Measurements from ENCODE around the gene MPPED1. TPM values are rescaled to one million over a fixed set of nuclear protein-coding genes. Genes with fewer than 3 reads are reported as not detected.

MPPED1 gene
- total RNA-seq, 3 donors from 2014 or later, result 0.17 TPM; not detected in 2

GRCh38 chr22:43401661-43402060 lies 10.2 kb upstream of the MPPED1 start:
- intact Hi-C loops (cut with DNase I, micrococcal nuclease), result no loop called here
- Histone ChIP-seq H3K4me1 (ENCODE audit: low read depth) (no peaks in the 10 kb centered on the region), H3K9me3 (no peaks in the 10 kb centered on the region), H3K36me3 (ENCODE audit: low read depth) (no peaks in the 10 kb centered on the region), H3K4me3 (no peak overlapping the region)
- ATAC-seq, result no peak
- DNase-seq, result peak in 1 of 3 donors; percentile 7
- TF ChIP-seq CTCF (IDR thresholded peaks at IDR 0.05), result no peak

GRCh38 chr22:43402128-43402527 lies 9.7 kb upstream of the MPPED1 start:
- no peak for TF ChIP-seq CTCF (IDR thresholded peaks at IDR 0.05)
- no peak for DNase-seq
- intact Hi-C loops (cut with DNase I, micrococcal nuclease), result no loop called here
- H3K4me1 ChIP-seq (ENCODE audit: low read depth), result no peaks in the 10 kb centered on the region
- H3K9me3 ChIP-seq, result no peaks in the 10 kb centered on the region
- no peak overlapping the region for H3K4me3 ChIP-seq
- H3K36me3 ChIP-seq (ENCODE audit: low read depth), result no peaks in the 10 kb centered on the region
- no peak for ATAC-seq

GRCh38 chr22:43404673-43405385 lies 7.0 kb upstream of the MPPED1 start:
- ATAC-seq (no peak), DNase-seq (peak in 1 of 3 donors; percentile 16)
- no peak overlapping the region for H3K4me3 ChIP-seq
- no peaks in the 10 kb centered on the region for H3K4me1 ChIP-seq (ENCODE audit: low read depth)
- intact Hi-C loops (cut with DNase I, micrococcal nuclease), result no loop called here
- TF ChIP-seq CTCF (IDR thresholded peaks at IDR 0.05), result no peak
- no peaks in the 10 kb centered on the region for H3K9me3 ChIP-seq
- no peaks in the 10 kb centered on the region for H3K36me3 ChIP-seq (ENCODE audit: low read depth)

GRCh38 chr22:43406186-43406790 lies 5.5 kb upstream of the MPPED1 start:
- Histone ChIP-seq H3K9me3 (no peaks in the 10 kb centered on the region), H3K4me1 (ENCODE audit: low read depth) (no peaks in the 10 kb centered on the region), H3K36me3 (ENCODE audit: low read depth) (no peaks in the 10 kb centered on the region), H3K4me3 (no peak overlapping the region)
- intact Hi-C loops (cut with DNase I, micrococcal nuclease), result no loop called here
- no peak for TF ChIP-seq CTCF (IDR thresholded peaks at IDR 0.05)
- ATAC-seq (no peak), DNase-seq (peak in 1 of 3 donors; percentile 11)

- intact Hi-C loops (cut with DNase I, micrococcal nuclease), result no loop called here
- peak in 2 of 3 donors; percentile 10 to 27 for DNase-seq
- no peak overlapping the region for H3K4me3 ChIP-seq
- no peaks in the 10 kb centered on the region for H3K4me1 ChIP-seq (ENCODE audit: low read depth)
- H3K9me3 ChIP-seq, result no peaks in the 10 kb centered on the region
- ATAC-seq, result no peak
- H3K36me3 ChIP-seq (ENCODE audit: low read depth), result no peaks in the 10 kb centered on the region
- TF ChIP-seq CTCF (IDR thresholded peaks at IDR 0.05), result no peak
These were observed 4.2 kb upstream of the MPPED1 start for GRCh38 chr22:43407591-43407990.
